NK-92 treated with Interleukin-12 subunit alpha and Interleukin-12 subunit beta, amount 100 ng/mL, for 24 hours (cell line): ENCODE measurements around the gene RAB35.

ENCODE experiments used
- DNase-seq: peaks from one replicate; lab custom pipeline; 2025; lab: John Stamatoyannopoulos, UW

Gene RAB35

DNA sequence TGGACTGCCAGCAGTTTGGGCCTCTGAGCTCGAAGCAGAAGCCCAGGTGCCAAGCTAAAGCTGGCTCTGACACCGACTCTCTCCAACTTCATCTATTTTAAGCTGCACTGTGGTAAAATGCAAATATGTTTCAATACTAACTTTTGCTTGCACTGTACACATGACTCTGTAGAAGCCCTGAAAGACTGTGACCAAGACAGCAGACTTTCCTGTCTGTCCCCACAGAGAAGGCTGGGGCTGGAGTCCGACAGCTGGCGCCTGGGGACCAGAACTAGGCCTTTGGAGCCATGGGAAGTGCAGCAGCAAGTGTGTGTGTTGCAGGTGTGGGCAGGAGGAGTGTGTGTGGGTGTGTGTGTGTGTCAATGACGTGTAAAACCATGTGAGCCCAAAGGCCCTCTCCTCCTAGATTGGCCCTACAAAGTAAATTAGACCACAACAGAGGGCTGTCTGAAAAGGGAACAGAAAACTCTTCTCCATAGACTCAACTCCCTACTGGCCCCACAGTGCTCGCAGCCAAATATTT, 16.4 kb upstream of the RAB35 start:
- no peak for DNase-seq

DNA sequence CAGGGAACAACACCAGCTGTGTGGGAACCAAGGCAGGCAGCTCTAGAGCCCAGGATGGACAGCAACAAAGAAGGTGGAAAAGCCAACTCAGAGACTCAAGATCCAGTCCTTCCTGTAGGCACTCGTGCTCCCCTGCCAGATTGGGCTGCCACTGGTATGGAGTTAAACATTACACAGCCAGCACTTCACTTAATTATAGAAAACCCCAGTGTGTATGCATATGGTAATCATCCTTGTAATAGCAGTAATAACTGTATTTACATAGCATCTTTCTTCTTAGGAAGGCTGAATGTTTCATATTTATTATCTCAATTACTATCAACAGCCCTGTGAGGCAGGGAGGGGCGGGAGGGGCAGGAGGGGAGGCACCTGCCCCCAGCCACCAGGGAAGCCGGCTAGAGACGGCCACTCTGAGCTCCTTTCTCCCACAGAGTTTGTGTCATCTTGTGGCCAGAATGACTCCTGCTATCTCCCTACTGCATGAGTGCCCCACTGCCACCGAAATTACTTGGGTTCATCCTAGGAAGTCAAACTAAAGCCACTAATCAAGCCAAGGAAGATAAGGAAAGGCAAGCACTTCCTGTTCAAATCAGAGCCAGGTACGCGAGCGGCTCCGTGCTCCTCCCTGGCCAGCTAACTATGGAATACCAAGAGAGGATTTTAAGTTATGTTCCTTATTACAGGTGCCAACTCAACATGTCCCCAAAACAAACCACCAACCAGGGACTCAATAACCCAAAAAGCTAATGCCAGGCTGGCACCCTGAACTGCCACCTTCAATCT, 15.7 kb upstream of the RAB35 start:
- DNase-seq, result no peak

GRCh38 chr12:120131116-120131515, 14.6 kb upstream of the RAB35 start:
- no peak for DNase-seq

GRCh38 chr12:120130011-120130410, 13.5 kb upstream of the RAB35 start:
- no peak for DNase-seq

- no peak for DNase-seq
These were observed 10.1 kb upstream of the RAB35 start for GRCh38 chr12:120126635-120127005.

GRCh38 chr12:120125792-120126634, 9.5 kb upstream of the RAB35 start:
- no peak for DNase-seq

DNA sequence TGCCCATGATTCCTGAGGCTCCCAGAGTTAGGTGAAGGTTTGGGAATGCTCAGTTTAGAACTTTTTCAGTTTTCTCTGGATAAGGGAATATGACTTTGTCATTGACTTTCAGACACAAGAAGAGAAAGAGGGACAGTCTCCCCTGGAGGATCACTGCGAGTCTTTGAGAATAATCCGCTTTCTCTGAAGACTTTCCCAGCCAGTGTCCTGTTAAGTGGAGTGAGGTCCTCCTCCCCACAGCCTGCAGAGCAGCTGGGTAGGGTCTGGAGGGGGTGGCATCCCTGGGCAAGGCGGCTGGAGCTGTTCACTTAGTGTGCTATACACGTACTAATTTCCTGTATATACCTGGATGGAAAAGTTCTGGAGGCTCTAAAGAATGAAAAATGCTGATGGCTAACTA, 8.5 kb upstream of the RAB35 start:
- DNase-seq, result no peak

- DNase-seq, result no peak
These were observed 5.3 kb upstream of the RAB35 start for GRCh38 chr12:120121766-120122293.

- no peak for DNase-seq
These were observed 4.8 kb upstream of the RAB35 start for GRCh38 chr12:120121343-120121742.

DNA sequence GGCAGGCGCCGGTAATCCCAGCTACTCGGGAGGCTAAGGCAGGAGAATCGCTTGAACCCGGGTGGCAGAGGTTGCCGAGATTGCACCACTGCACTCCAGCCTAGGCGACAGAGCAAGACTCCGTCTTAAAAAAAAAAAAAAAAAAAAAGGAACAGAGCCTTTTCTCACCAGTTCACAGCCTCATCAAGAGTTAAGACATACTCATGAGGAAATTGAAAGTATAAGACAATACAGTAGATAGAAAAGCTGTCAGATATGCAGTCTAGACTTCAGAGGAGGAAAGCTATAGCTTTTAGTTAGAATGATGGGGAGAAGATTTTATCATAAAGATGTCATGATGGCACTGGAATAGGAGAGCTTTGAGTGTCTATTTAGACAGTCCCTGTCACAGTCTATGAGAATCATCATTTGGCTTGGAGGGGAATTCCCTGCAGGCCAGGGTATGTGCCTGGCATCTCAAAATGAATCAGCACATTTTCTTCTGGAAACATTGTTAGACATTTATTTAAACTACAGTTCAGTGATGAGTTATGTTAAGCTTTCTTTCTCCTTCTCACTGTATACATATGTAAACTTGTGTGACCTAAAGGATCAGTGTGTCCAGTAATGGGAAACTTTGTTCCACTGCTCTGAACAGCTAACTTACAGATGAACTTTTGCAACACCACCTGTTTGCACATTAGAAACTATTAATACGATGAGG, 2.9 kb upstream of the RAB35 start:
- no peak for DNase-seq

DNA sequence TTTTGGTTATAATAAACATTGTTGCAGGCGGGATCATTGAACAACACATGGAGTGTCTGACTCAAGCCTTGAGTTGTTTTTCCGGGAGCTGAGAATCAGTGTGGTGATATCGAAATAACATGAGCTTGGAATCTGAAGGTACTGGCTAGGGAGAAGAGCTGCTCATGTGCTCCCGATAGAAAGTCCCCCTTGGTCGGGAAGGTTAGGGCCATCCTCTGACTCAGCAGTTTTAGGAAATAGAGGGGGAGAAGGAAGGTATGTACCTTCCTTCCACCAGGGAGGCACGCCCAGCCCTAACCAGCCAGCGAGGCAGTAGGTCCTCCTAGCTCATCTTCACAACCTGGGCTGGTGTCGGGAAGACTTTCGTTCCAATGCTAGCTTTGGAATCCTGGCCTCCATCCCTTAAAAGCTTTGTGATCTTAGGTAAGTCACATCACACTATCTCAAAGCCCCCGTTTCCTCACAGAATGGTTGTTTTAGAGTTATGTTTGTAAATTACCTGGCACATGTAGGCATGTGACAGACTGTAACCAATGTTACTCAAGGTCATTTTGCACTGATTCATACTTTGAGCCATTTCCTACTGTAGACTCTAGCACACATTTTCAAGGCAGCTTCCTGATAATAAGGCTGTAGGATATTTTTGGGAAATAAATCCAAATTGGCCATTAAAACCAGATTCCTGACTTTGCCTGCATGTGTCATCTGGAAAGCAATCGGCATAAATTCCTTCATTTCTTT, 1.9 kb upstream of the RAB35 start:
- no peak for DNase-seq

- DNase-seq, result no peak
These were observed 1.4 kb upstream of the RAB35 start for GRCh38 chr12:120117961-120118320.

- peak; percentile 83 for DNase-seq
These were observed 469 bp upstream of the RAB35 start for GRCh38 chr12:120116792-120117651.

- no peak for DNase-seq
These were observed 687 bp downstream of the RAB35 start for GRCh38 chr12:120115692-120116440.

- DNase-seq, result no peak
These were observed 1.5 kb downstream of the RAB35 start for GRCh38 chr12:120115066-120115465.

GRCh38 chr12:120110550-120111501, 5.7 kb downstream of the RAB35 start:
- no peak for DNase-seq

- no peak for DNase-seq
These were observed 6.8 kb downstream of the RAB35 start for GRCh38 chr12:120109570-120110267.

- DNase-seq, result no peak
These were observed 10.4 kb downstream of the RAB35 start for GRCh38 chr12:120106151-120106550.
